Measurements from ENCODE around the gene TOB1. TPM values are rescaled to one million over a fixed set of nuclear protein-coding genes. Genes with fewer than 3 reads are reported as not detected.
A peak's percentile ranks its signal among the peaks of the same experiment; 100 is the strongest.

TOB1 gene
- total RNA-seq, 1 experiment from 2014 or later: 31.6 TPM

DNA sequence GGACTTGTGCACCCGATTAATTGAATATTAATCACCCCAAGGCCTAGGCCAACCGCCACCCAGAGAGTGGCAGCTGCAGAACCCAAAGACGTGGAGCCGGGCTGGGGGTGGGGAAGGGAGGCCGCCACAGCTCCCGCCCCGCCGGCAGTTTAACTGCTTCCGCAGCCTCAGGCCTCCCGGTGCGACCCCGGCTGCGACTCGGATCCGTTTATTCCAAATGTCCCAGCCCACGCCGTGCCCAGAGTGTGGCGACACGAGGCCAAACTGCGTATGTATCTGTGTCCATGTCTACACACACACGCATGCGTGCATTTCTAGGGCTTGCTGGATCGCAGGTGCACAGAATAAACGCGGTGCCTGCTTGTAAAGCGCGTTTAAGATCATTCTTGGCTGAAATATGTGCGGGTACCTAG lies 802 bp upstream of the TOB1 start:
- Histone ChIP-seq H2BK15ac (ENCODE audit: low read depth, low read length) (no peak overlapping the region), H2BK5ac (ENCODE audit: insufficient read length, low read length) (peak overlapping the region; percentile 31), H2BK20ac (ENCODE audit: low read depth, low read length, poor library complexity, severe bottlenecking) (no peak overlapping the region), H3K4me1 (ENCODE audit: insufficient read depth, low read length) (no peaks in the 10 kb centered on the region), H2AK5ac (ENCODE audit: insufficient read length, low read length) (no peak overlapping the region), H3K56ac (ENCODE audit: insufficient read length, low read depth, low read length) (no peak overlapping the region), H3K27ac (ENCODE audit: insufficient read length, low read depth, low read length) (peak overlapping the region; percentile 64), H2AFZ (ENCODE audit: low read length) (no peak overlapping the region), H3K4ac (ENCODE audit: low read depth, low read length) (peak overlapping the region; percentile 13; the same call in 1 of the 2 replicates), H4K91ac (ENCODE audit: insufficient read length, low read depth, low read length) (no peak overlapping the region), H3T11ph (ENCODE audit: low read length) (no peak overlapping the region), H3K27me3 (ENCODE audit: insufficient read depth, low read length) (no peaks in the 10 kb centered on the region), H4K8ac (replicated peaks; ENCODE audit: insufficient read length, low read depth, low read length) (no peak overlapping the region), H4K20me1 (ENCODE audit: control insufficient read depth, insufficient read depth, insufficient read length) (no peaks in the 10 kb centered on the region), H4K5ac (ENCODE audit: insufficient read length, low read depth, low read length) (peak overlapping the region; percentile 38), H3K14ac (ENCODE audit: insufficient read depth, low read length) (peak overlapping the region; percentile 88), H3K18ac (ENCODE audit: insufficient read length, low read depth, low read length) (peak overlapping the region; percentile 96), H3K23me2 (ENCODE audit: insufficient read length, low read depth, low read length, poor library complexity, severe bottlenecking) (peaks cover 4% of the 10 kb centered on the region), H2BK12ac (ENCODE audit: insufficient read length, low read depth, low read length) (no peak overlapping the region), H3K4me2 (ENCODE audit: insufficient read depth, insufficient read length, low read length) (peak overlapping the region; percentile 71), H3K79me2 (ENCODE audit: insufficient read depth, low read length) (peaks cover 7% of the 10 kb centered on the region; the same call in 1 of the 2 replicates), H3K79me1 (ENCODE audit: insufficient read depth, low read depth, low read length, poor library complexity, severe bottlenecking) (peaks cover 3% of the 10 kb centered on the region), H3K9ac (ENCODE audit: extremely low read depth, insufficient read length, low read length) (peak overlapping the region; percentile 73), H2BK120ac (ENCODE audit: low read depth, low read length, poor library complexity, severe bottlenecking) (no peak overlapping the region), H3K9me3 (ENCODE audit: control insufficient read depth, low read depth, low read length) (no peaks in the 10 kb centered on the region), H3K23ac (ENCODE audit: insufficient read length, low read depth, low read length) (no peak overlapping the region)
- Mint-ChIP-seq H3K36me3 (ENCODE audit: insufficient read depth in 1 of 3, low read depth in 3 of 3) (peaks cover 5 to 20% (median 13%) of the 10 kb centered on the region in 3 experiments; a peak in 6 of 7 replicates), H3K4me3 (peak overlapping the region; percentile 90 to 93), H3K27me3 (ENCODE audit: low read depth) (no peaks in the 10 kb centered on the region), H3K9me3 (no peaks in the 10 kb centered on the region; a peak in 2 of 5 replicates), H3K4me1 (peaks cover 27 to 30% of the 10 kb centered on the region in 2 experiments), H3K27ac (peak overlapping the region; percentile 99 to 100 (median 99))
- TF ChIP-seq, protein P1, sequence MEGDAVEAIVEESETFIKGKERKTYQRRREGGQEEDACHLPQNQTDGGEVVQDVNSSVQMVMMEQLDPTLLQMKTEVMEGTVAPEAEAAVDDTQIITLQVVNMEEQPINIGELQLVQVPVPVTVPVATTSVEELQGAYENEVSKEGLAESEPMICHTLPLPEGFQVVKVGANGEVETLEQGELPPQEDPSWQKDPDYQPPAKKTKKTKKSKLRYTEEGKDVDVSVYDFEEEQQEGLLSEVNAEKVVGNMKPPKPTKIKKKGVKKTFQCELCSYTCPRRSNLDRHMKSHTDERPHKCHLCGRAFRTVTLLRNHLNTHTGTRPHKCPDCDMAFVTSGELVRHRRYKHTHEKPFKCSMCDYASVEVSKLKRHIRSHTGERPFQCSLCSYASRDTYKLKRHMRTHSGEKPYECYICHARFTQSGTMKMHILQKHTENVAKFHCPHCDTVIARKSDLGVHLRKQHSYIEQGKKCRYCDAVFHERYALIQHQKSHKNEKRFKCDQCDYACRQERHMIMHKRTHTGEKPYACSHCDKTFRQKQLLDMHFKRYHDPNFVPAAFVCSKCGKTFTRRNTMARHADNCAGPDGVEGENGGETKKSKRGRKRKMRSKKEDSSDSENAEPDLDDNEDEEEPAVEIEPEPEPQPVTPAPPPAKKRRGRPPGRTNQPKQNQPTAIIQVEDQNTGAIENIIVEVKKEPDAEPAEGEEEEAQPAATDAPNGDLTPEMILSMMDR (conservative IDR thresholded peaks at IDR 0.05): no peak
- DNase-seq: peak; percentile 84
- no CpG with 5 or more reads among the region's 28 CpGs for WGBS (ENCODE audit: extremely low coverage, insufficient read length, low lambda C conversion rate)

All from H9 (cell line).